Astrocyte of the cerebellum (primary cell): ENCODE measurements around the gene ATL1.

Source experiments
- DNase-seq: peaks from one replicate; pipeline ENCODE4 v3.0.0-alpha.2; 2011; ENCODE audit warnings: low read depth
- H3K4me3 ChIP-seq: 2 replicates; pipeline ENCODE4 v1.5.1; 2011; ENCODE audit warnings: mild to moderate bottlenecking, low read depth, low read length, moderate library complexity
- CTCF ChIP-seq: IDR thresholded peaks from 2 replicates; pipeline ENCODE4 v1.5.1; 2012; ENCODE audit warnings: low read length, low read depth, moderate library complexity, mild to moderate bottlenecking; ENCODE audit errors: missing control alignments
- in situ Hi-C: cut with HindIII; loops from 2 replicates; pipeline ENCODE4 v1.10.0; 2017; ENCODE audit warnings: low sequenced_read_pairs

The ATL1 gene

GRCh38 chr14:50594577-50595316 lies 34.8 kb downstream of the ATL1 start:
- no peak overlapping the region for H3K4me3 ChIP-seq
- in situ Hi-C loops, result no loop called here
- DNase-seq, result no peak
- no peak for TF ChIP-seq CTCF

- in situ Hi-C loops, result no loop called here
- no peak overlapping the region for H3K4me3 ChIP-seq
- DNase-seq, result no peak
- TF ChIP-seq CTCF, result no peak
Observed at GRCh38 chr14:50598765-50599164, 38.8 kb downstream of the ATL1 start.

GRCh38 chr14:50599700-50600444 lies 39.9 kb downstream of the ATL1 start:
- TF ChIP-seq CTCF, result peak; percentile 55
- in situ Hi-C loops, result loop anchor here (25.0 kb wide), 1 partner anchor 187 kb away; no protein-coding TSS in a partner anchor
- H3K4me3 ChIP-seq, result no peak overlapping the region
- peak; percentile 35 for DNase-seq

GRCh38 chr14:50600849-50601248 lies 40.9 kb downstream of the ATL1 start:
- in situ Hi-C loops, result loop anchor here (25.0 kb wide), 1 partner anchor 186 kb away; no protein-coding TSS in a partner anchor
- no peak overlapping the region for H3K4me3 ChIP-seq
- no peak for TF ChIP-seq CTCF
- DNase-seq, result no peak

GRCh38 chr14:50601394-50601793 lies 41.4 kb downstream of the ATL1 start:
- no peak overlapping the region for H3K4me3 ChIP-seq
- no peak for DNase-seq
- TF ChIP-seq CTCF, result no peak
- in situ Hi-C loops, result loop anchor here (25.0 kb wide), 1 partner anchor 186 kb away; no protein-coding TSS in a partner anchor

GRCh38 chr14:50602035-50602434 lies 42.1 kb downstream of the ATL1 start:
- DNase-seq, result no peak
- no peak for TF ChIP-seq CTCF
- in situ Hi-C loops, result loop anchor here (25.0 kb wide), 1 partner anchor 185 kb away; no protein-coding TSS in a partner anchor
- H3K4me3 ChIP-seq, result no peak overlapping the region
